NB4 (cell line): Measurements from ENCODE around the gene AOC2.
"Not testable (repeated sequence)": the region's sequence is repeated elsewhere in the genome, so short reads cannot be mapped to it uniquely, and the experiment has no call there.

ENCODE experiments used
- POLR2A ChIP-seq: IDR thresholded peaks from 2 replicates; pipeline ENCODE4 v1.6.1; 2011; ENCODE audit warnings: mild to moderate bottlenecking; ENCODE audit not compliant: insufficient read length; ENCODE audit errors: extremely low read depth
- TF ChIP-seq, protein P1 (sequence below): IDR thresholded peaks from one replicate; pipeline ENCODE4 v1.5.1; 2012; ENCODE audit warnings: low read depth, low read length
- TF ChIP-seq, protein P2 (sequence below): IDR thresholded peaks from 2 replicates; pipeline ENCODE4 v1.6.1; 2011; ENCODE audit warnings: low read depth, low read length

DNA sequence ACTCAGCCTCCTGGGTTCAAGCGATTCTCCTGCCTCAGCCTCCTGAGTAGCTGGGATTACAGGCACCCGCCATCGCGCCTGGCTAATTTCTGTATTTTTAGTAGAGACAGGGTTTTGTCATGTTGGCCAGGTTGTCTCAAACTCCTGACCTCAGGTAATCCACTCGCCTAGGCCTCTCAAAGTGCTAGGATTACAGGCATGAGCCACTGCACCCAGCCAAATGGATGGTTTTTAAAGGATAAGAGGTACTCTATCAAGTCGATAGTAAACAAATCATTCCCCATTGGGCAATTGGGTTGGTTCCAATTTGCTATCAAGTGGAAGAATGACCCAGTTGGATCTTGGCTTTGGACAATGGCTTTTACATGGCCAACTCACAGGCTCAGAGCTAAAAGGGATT, 37.3 kb downstream of the AOC2 start:
- TF ChIP-seq, protein P1, sequence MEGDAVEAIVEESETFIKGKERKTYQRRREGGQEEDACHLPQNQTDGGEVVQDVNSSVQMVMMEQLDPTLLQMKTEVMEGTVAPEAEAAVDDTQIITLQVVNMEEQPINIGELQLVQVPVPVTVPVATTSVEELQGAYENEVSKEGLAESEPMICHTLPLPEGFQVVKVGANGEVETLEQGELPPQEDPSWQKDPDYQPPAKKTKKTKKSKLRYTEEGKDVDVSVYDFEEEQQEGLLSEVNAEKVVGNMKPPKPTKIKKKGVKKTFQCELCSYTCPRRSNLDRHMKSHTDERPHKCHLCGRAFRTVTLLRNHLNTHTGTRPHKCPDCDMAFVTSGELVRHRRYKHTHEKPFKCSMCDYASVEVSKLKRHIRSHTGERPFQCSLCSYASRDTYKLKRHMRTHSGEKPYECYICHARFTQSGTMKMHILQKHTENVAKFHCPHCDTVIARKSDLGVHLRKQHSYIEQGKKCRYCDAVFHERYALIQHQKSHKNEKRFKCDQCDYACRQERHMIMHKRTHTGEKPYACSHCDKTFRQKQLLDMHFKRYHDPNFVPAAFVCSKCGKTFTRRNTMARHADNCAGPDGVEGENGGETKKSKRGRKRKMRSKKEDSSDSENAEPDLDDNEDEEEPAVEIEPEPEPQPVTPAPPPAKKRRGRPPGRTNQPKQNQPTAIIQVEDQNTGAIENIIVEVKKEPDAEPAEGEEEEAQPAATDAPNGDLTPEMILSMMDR, result not testable (repeated sequence)
- TF ChIP-seq POLR2A, result not testable (repeated sequence)
- TF ChIP-seq, protein P2, sequence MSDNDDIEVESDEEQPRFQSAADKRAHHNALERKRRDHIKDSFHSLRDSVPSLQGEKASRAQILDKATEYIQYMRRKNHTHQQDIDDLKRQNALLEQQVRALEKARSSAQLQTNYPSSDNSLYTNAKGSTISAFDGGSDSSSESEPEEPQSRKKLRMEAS, result not testable (repeated sequence)
